GM23338 (cell line): Measurements from ENCODE around the gene SCGN. TPM values are rescaled to one million over a fixed set of nuclear protein-coding genes. Genes with fewer than 3 reads are reported as not detected.

Experiments used
- ETS1 ChIP-seq: IDR thresholded peaks from 2 replicates; pipeline ENCODE4 v1.6.1; 2016; ENCODE audit warnings: antibody characterized with exemption
- JUNB ChIP-seq: IDR thresholded peaks from one replicate; pipeline ENCODE4 v1.6.1; 2016; ENCODE audit warnings: antibody characterized with exemption; ENCODE audit not compliant: unreplicated experiment
- REST ChIP-seq: IDR thresholded peaks from one replicate; pipeline ENCODE4 v1.6.1; 2018; ENCODE audit warnings: antibody characterized with exemption; ENCODE audit not compliant: unreplicated experiment
- ZNF462 ChIP-seq: fragments of 250-450 bp; sonication (Bioruptor Pico); IDR thresholded peaks from 2 replicates; pipeline ENCODE4 v1.5.0; 2020; ENCODE audit warnings: mild to moderate bottlenecking, moderate library complexity
- polyA plus RNA-seq: library from polyadenylated mRNA; unstranded; fragments of >200 nt; fragmentation: Nextera tagmentation; extraction: Ambion mirVana; gene quantifications from 2 replicates; pipeline ENCODE4 v1.2.1, GENCODE V29; 2016
- total RNA-seq: library from RNA; depleted of rRNA; stranded (reverse); fragments of >200 nt; shearing (Covaris generic); gene quantifications from 2 replicates; pipeline ENCODE4 v1.2.3, GENCODE V29; 2014

SCGN gene
- total and polyA plus RNA-seq, 2 experiments from 2014 or later = not detected

GRCh38 chr6:25726122-25726911 is 74.3 kb downstream of the SCGN start (continued):
- TF ChIP-seq ZNF462 (CRISPR knock-in tag) (no peak), REST (no peak), JUNB (no peak), ETS1 (no peak)
